HepG2 (cell line): ENCODE data around the gene ZFX. TPM values are rescaled to one million over a fixed set of nuclear protein-coding genes. Genes with fewer than 3 reads are reported as not detected.

Source experiments
- ATAC-seq: fragments of 200-7000 bp; cut with Tn5 transposase; 3 replicates; pipeline ENCODE4 v1.9.1; 2020; ENCODE audit warnings: mild to moderate bottlenecking, moderate library complexity
- BruUV-seq: library from RNA; stranded (reverse); fragments of 400-500 nt; replicated peaks from 2 replicates; lab custom pipeline; 2021; lab: Mats Ljungman, UMichigan
- CTCF ChIA-PET: fragments of 300-600 bp; formaldehyde crosslinking; extraction: SDS; loops from one replicate; lab custom pipeline; 2021; ENCODE audit warnings: low total read pairs, inconsistent platforms, low intra/inter-chr PET ratio; lab: Yijun Ruan, JAX
- POLR2A ChIA-PET: fragments of 350-600 bp; sonication (Branson Sonifier 250); formaldehyde crosslinking; loops from one replicate; lab custom pipeline; 2020; ENCODE audit warnings: antibody characterized with exemption, inconsistent platforms; lab: Yijun Ruan, JAX
- DNase-seq: peaks from one replicate; pipeline ENCODE4 v3.0.0-alpha.2; 2015; ENCODE audit warnings: low spot score
- FAIRE-seq: peaks from 3 replicates; lab custom pipeline; 2011; peaks lifted over from hg19 to GRCh38; lab: Jason Lieb, UNC
- H2AFZ ChIP-seq: one replicate; pipeline ENCODE4 v1.6.1; 2011; ENCODE audit warnings: low read length, inconsistent platforms
- H3K27ac ChIP-seq: fragments of 300-600 bp; 3 replicates; pipeline ENCODE4 v1.8.0; 2011; ENCODE audit warnings: mixed run types, mild to moderate bottlenecking, mixed read lengths, low read length, inconsistent platforms; ENCODE audit not compliant: insufficient read depth; ENCODE audit errors: extremely low read length
- H3K27me3 ChIP-seq, 2 experiments: fragments of 200-600 bp in 1 of 2; 2 replicates in 1 of 2; 3 replicates in 1 of 2; pipeline versions ENCODE4 v1.6.0 to v1.8.0; 2011; ENCODE audit warnings: low read length in 2 of 2, mild to moderate bottlenecking in 2 of 2, moderate library complexity in 2 of 2, inconsistent platforms in 1 of 2; ENCODE audit not compliant: insufficient read depth in 2 of 2, control insufficient read depth in 1 of 2
- H3K36me3 ChIP-seq, 2 experiments: fragments of 200-600 bp in 1 of 2; replicated peaks in 1 of 2; 2 replicates in 1 of 2; 3 replicates in 1 of 2; pipeline versions ENCODE4 v1.5.1 to v1.8.0; 2011; ENCODE audit warnings: low read length in 2 of 2, inconsistent platforms in 1 of 2; ENCODE audit not compliant: insufficient read depth in 2 of 2, control insufficient read depth in 1 of 2
- H3K4me1 ChIP-seq: 2 replicates; pipeline ENCODE4 v1.5.1; 2012; ENCODE audit warnings: low read length, inconsistent platforms; ENCODE audit not compliant: insufficient read depth
- H3K4me2 ChIP-seq: 2 replicates; pipeline ENCODE4 v1.6.0; 2011; ENCODE audit warnings: low read depth, low read length, inconsistent platforms
- H3K4me3 ChIP-seq, 3 experiments: fragments of 200-600 bp in 1 of 3; sonication (generic), shearing (Covaris generic) in 1 of 3; replicated peaks in 1 of 3; 2 replicates each; pipeline ENCODE4 v1.5.1; 2011 to 2016; ENCODE audit warnings: low read length in 3 of 3, inconsistent platforms in 2 of 3, low read depth in 2 of 3, mild to moderate bottlenecking in 2 of 3, control low read depth in 1 of 3, mixed read lengths in 1 of 3; ENCODE audit not compliant: insufficient read depth in 1 of 3
- H3K79me2 ChIP-seq: one replicate; pipeline ENCODE4 v1.6.1; 2011; ENCODE audit warnings: low read length, inconsistent platforms; ENCODE audit not compliant: insufficient read depth
- H3K9ac ChIP-seq: 2 replicates; pipeline ENCODE4 v1.6.0; 2011; ENCODE audit warnings: mild to moderate bottlenecking, low read depth, low read length, inconsistent platforms; ENCODE audit not compliant: insufficient read depth
- H3K9me3 ChIP-seq: 2 replicates; pipeline ENCODE4 v1.5.1; 2012; ENCODE audit warnings: mild to moderate bottlenecking, low read length
- H4K20me1 ChIP-seq: 2 replicates; pipeline ENCODE4 v1.6.0; 2011; ENCODE audit warnings: inconsistent platforms, mild to moderate bottlenecking, low read length, moderate library complexity; ENCODE audit not compliant: insufficient read depth
- ARID3A ChIP-seq: IDR thresholded peaks from 2 replicates; pipeline ENCODE4 v1.6.1; 2012; ENCODE audit warnings: low read depth, low read length, improper control_type of control experiment
- DNMT3B ChIP-seq: conservative IDR thresholded peaks from 2 replicates; pipeline ENCODE4 v1.6.1; 2016; ENCODE audit warnings: missing biosample characterization, control low read depth
- ETS1 ChIP-seq: sonication (generic); formaldehyde crosslinking; IDR thresholded peaks from 2 replicates; pipeline ENCODE4 v1.4.0; 2020; ENCODE audit warnings: missing genetic modification reagents
- MTA1 ChIP-seq: sonication (generic); formaldehyde crosslinking; IDR thresholded peaks from 2 replicates; pipeline ENCODE4 v1.4.0; 2020; ENCODE audit warnings: missing genetic modification reagents, mild to moderate bottlenecking, borderline replicate concordance
- NAIF1 ChIP-seq: sonication (generic); formaldehyde crosslinking; IDR thresholded peaks from 2 replicates; pipeline ENCODE4 v1.5.0; 2020; ENCODE audit warnings: mild to moderate bottlenecking, missing genetic modification reagents, borderline replicate concordance
- PCBP1 ChIP-seq: fragments of 200-400 bp; formaldehyde crosslinking; IDR thresholded peaks from 2 replicates; pipeline ENCODE4 v1.6.1; 2017; ENCODE audit warnings: mild to moderate bottlenecking, low read depth, low read length, borderline replicate concordance
- POLR2AphosphoS2 ChIP-seq: IDR thresholded peaks from 2 replicates; pipeline ENCODE4 v1.6.1; 2011; ENCODE audit warnings: low read depth, low read length, improper control_type of control experiment
- RAD21 ChIP-seq: fragments of 450-650 bp; formaldehyde crosslinking; IDR thresholded peaks from 2 replicates; pipeline ENCODE4 v1.5.0; 2020; ENCODE audit warnings: mild to moderate bottlenecking
- SRSF1 ChIP-seq: fragments of 200-400 bp; formaldehyde crosslinking; optimal IDR thresholded peaks from 2 replicates; pipeline ENCODE3; 2017; ENCODE audit warnings: mild to moderate bottlenecking, low read depth, low read length, moderate library complexity
- STAT6 ChIP-seq: sonication (generic); formaldehyde crosslinking; IDR thresholded peaks from 2 replicates; pipeline ENCODE4 v1.4.0; 2020; ENCODE audit warnings: missing genetic modification reagents, mild to moderate bottlenecking, borderline replicate concordance
- TBL1XR1 ChIP-seq: fragments of 150-350 bp; IDR thresholded peaks from 2 replicates; pipeline ENCODE4 v1.6.1; 2014; ENCODE audit warnings: borderline replicate concordance, low read length; ENCODE audit not compliant: partially characterized antibody
- ZBTB39 ChIP-seq: sonication (generic); formaldehyde crosslinking; IDR thresholded peaks from 2 replicates; pipeline ENCODE4 v1.5.0; 2020; ENCODE audit warnings: missing genetic modification reagents
- ZNF326 ChIP-seq: sonication (generic); formaldehyde crosslinking; IDR thresholded peaks from 2 replicates; pipeline ENCODE4 v1.4.0; 2020; ENCODE audit warnings: missing genetic modification reagents, borderline replicate concordance
- ZNF660 ChIP-seq: sonication (generic); formaldehyde crosslinking; IDR thresholded peaks from 2 replicates; pipeline ENCODE4 v1.5.1; 2020; ENCODE audit warnings: mild to moderate bottlenecking, low read depth, missing genetic modification reagents, borderline replicate concordance
- ZNF747 ChIP-seq: sonication (generic); formaldehyde crosslinking; IDR thresholded peaks from 2 replicates; pipeline ENCODE4 v1.8.1; 2023; ENCODE audit warnings: missing genetic modification reagents, mild to moderate bottlenecking, borderline replicate concordance
- ZNF879 ChIP-seq: sonication (generic); formaldehyde crosslinking; IDR thresholded peaks from 2 replicates; pipeline ENCODE4 v1.8.1; 2023; ENCODE audit warnings: missing genetic modification reagents
- in situ Hi-C: cut with HindIII; loops from 2 replicates; pipeline ENCODE4 v1.10.0; 2017; ENCODE audit warnings: low pct_unique_long_range_greater_than_20kb; ENCODE audit not compliant: extremely low pct_ligation_motif_present
- intact Hi-C: fragments of 100-400 bp; cut with micrococcal nuclease; formaldehyde crosslinking; loops from one replicate; pipeline ENCODE4 v1.10.0; 2022; ENCODE audit not compliant: unreplicated experiment
- polyA plus RNA-seq, 8 experiments: library from polyadenylated mRNA; depleted of rRNA in 3 of 8; stranded (reverse) in 7 of 8; unstranded in 1 of 8; fragments of >200 nt; fragmentation: Illumina TruSeq in 4 of 8; extraction: Trizol in 4 of 8; gene quantifications; 2 replicates each; pipeline versions ENCODE4 v1.2.1 to v1.2.3, GENCODE V29; 2011 to 2016; ENCODE audit warnings: low read depth in 4 of 8, missing spikeins in 1 of 8, mixed read lengths in 1 of 8; ENCODE audit not compliant: insufficient read depth in 1 of 8
- total RNA-seq, 5 experiments: library from RNA; depleted of rRNA; stranded (reverse); fragments of >200 nt; fragmentation: Illumina TruSeq; extraction: Trizol; gene quantifications; 2 replicates each; pipeline ENCODE4 v1.2.3, GENCODE V29; 2016; ENCODE audit warnings: low read depth in 1 of 5

The ZFX gene
- total and polyA plus RNA-seq, 2 of the 13 experiments (the other 11 are each of a cell fraction or from before 2014, with no cell fraction given), result 13.8 to 37.3 TPM

- TF ChIP-seq ETS1 (CRISPR knock-in tag) (no peak), MTA1 (CRISPR knock-in tag) (no peak), ZNF879 (no peak), ZNF660 (no peak), DNMT3B (CRISPR knock-in tag) (no peak), ZBTB39 (no peak), ARID3A (no peak)
Measured at GRCh38 chrX:24231641-24232179, 82.2 kb downstream of the ZFX start (continued).

- H3K4me3 ChIP-seq, result no peak overlapping the region
- no TSS peak for BruUV-seq
- POLR2A ChIA-PET, result no interaction called here
- no peaks in the 10 kb centered on the region for H3K9me3 ChIP-seq
- in situ Hi-C loops, result no loop called here
- no peaks in the 10 kb centered on the region for H3K27me3 ChIP-seq
- H2AFZ ChIP-seq, result no peak overlapping the region
- CTCF ChIA-PET, result no interaction called here
- ATAC-seq (no peak), DNase-seq (no peak), FAIRE-seq (no peak)
- H3K36me3 ChIP-seq, result no peaks in the 10 kb centered on the region
- H3K9ac ChIP-seq, result no peak overlapping the region
- H3K27ac ChIP-seq, result no peak overlapping the region
- H3K4me2 ChIP-seq, result no peak overlapping the region
- no peaks in the 10 kb centered on the region for H3K79me2 ChIP-seq
- H3K4me1 ChIP-seq, result 0 out of 2 replicates have a peak, but pooled peaks cover 9% of the 10 kb centered on the region
- no peaks in the 10 kb centered on the region for H4K20me1 ChIP-seq
- intact Hi-C loops, result no loop called here
- TF ChIP-seq NAIF1 (CRISPR knock-in tag), result no peak
- no peak for TF ChIP-seq STAT6 (CRISPR knock-in tag)
- no peak for TF ChIP-seq TBL1XR1
- no peak for TF ChIP-seq ZNF747 (CRISPR knock-in tag)
- no peak for TF ChIP-seq ZNF326
- no peak for TF ChIP-seq RAD21 (CRISPR knock-in tag)
- TF ChIP-seq PCBP1, result no peak
- no peak for TF ChIP-seq POLR2AphosphoS2
- no peak for TF ChIP-seq SRSF1
Measured at GRCh38 chrX:24232796-24233195, 83.3 kb downstream of the ZFX start.
